ENCODE data around the gene CERS3. TPM values are rescaled to one million over a fixed set of nuclear protein-coding genes. Genes with fewer than 3 reads are reported as not detected.

Gene CERS3
- total and polyA plus RNA-seq, 4 donors = not detected

DNA sequence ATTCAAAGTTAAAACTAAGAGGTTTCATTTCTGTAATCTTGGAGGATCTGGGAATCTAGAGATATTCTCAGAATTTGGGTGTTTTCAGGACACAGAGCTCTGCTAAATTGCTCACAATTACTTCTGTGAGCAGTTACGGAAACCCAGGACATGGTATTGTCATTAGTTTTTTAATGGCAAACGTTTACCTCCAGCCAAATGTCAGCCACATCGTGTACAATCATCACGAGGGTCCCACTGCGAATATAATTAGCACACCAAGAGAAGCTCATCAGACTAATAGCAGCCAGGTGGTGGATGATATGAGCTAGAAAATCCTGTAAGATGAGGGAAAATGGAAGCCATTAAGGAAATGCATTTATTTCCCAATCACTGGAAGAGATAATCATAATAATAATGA is 56.0 kb downstream of the CERS3 start:
- Histone ChIP-seq H3K4me1 (ENCODE audit: control insufficient read depth in 4 of 4, insufficient read depth in 4 of 4, low read length in 3 of 4) (no peaks in the 10 kb centered on the region), H3K27ac (ENCODE audit: low read depth in 1 of 2, low read length in 2 of 2) (no peak overlapping the region), H3K9ac (ENCODE audit: low read depth in 1 of 2, low read length in 2 of 2) (no peak overlapping the region), H3K27me3 (ENCODE audit: control insufficient read depth in 4 of 4, insufficient read depth in 4 of 4, low read length in 3 of 4) (no peaks in the 10 kb centered on the region), H3K9me3 (ENCODE audit: control insufficient read depth in 4 of 4, low read length in 3 of 4) (peaks cover 2 to 7% (median 5%) of the 10 kb centered on the region in 4 donors), H3K36me3 (ENCODE audit: control insufficient read depth in 4 of 4, insufficient read depth in 3 of 4, low read depth in 1 of 4, low read length in 3 of 4) (no peaks in the 10 kb centered on the region), H3K4me3 (ENCODE audit: low read depth in 1 of 3, low read length in 3 of 3) (no peak overlapping the region)
- TF ChIP-seq MAX (IDR thresholded peaks at IDR 0.05) = no peak
- TF ChIP-seq EGR1 (IDR thresholded peaks at IDR 0.05; ENCODE audit: low read depth in 2 of 2) = no peak
- no peak for TF ChIP-seq RXRA (IDR thresholded peaks at IDR 0.05)
- TF ChIP-seq FOXA1 (IDR thresholded peaks at IDR 0.05) = no peak
- no peak for TF ChIP-seq RAD21 (IDR thresholded peaks at IDR 0.05)
- TF ChIP-seq, protein P1, sequence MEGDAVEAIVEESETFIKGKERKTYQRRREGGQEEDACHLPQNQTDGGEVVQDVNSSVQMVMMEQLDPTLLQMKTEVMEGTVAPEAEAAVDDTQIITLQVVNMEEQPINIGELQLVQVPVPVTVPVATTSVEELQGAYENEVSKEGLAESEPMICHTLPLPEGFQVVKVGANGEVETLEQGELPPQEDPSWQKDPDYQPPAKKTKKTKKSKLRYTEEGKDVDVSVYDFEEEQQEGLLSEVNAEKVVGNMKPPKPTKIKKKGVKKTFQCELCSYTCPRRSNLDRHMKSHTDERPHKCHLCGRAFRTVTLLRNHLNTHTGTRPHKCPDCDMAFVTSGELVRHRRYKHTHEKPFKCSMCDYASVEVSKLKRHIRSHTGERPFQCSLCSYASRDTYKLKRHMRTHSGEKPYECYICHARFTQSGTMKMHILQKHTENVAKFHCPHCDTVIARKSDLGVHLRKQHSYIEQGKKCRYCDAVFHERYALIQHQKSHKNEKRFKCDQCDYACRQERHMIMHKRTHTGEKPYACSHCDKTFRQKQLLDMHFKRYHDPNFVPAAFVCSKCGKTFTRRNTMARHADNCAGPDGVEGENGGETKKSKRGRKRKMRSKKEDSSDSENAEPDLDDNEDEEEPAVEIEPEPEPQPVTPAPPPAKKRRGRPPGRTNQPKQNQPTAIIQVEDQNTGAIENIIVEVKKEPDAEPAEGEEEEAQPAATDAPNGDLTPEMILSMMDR (IDR thresholded peaks at IDR 0.05; ENCODE audit: low read depth, low read length, missing input control) = no peak
- TF ChIP-seq YY1 (IDR thresholded peaks at IDR 0.05) = no peak
- no peak for TF ChIP-seq GABPA (IDR thresholded peaks at IDR 0.05 in 1 of 2, conservative IDR thresholded peaks at IDR 0.05 in 1 of 2)
- no peak for TF ChIP-seq HNF4A (conservative IDR thresholded peaks at IDR 0.05)
- WGBS = 75% methylated on average over 5 of the region's 5 CpGs
- DNase-seq (ENCODE audit: low spot score) = no peak

- no peak for DNase-seq (ENCODE audit: low spot score)
- H3K4me1 ChIP-seq (ENCODE audit: control insufficient read depth in 4 of 4, insufficient read depth in 4 of 4, low read length in 3 of 4) = no peaks in the 10 kb centered on the region
- 77% methylated on average over 3 of the region's 3 CpGs for WGBS
- no peaks in the 10 kb centered on the region for H3K27me3 ChIP-seq (ENCODE audit: control insufficient read depth in 4 of 4, insufficient read depth in 4 of 4, low read length in 3 of 4)
- no peak overlapping the region for H3K4me3 ChIP-seq (ENCODE audit: low read depth in 1 of 3, low read length in 3 of 3)
- no peak overlapping the region for H3K9ac ChIP-seq (ENCODE audit: low read depth in 1 of 2, low read length in 2 of 2)
- no peaks in the 10 kb centered on the region for H3K36me3 ChIP-seq (ENCODE audit: control insufficient read depth in 4 of 4, insufficient read depth in 3 of 4, low read depth in 1 of 4, low read length in 3 of 4)
- peaks cover 0 to 5% (median 2%) of the 10 kb centered on the region in 4 donors for H3K9me3 ChIP-seq (ENCODE audit: control insufficient read depth in 4 of 4, low read length in 3 of 4)
- no peak overlapping the region for H3K27ac ChIP-seq (ENCODE audit: low read depth in 1 of 2, low read length in 2 of 2)
- TF ChIP-seq NR2F2 (IDR thresholded peaks at IDR 0.05) (peak; percentile 11), SP1 (IDR thresholded peaks at IDR 0.05) (no peak)
These were observed 56.8 kb downstream of the CERS3 start for GRCh38 chr15:100471933-100472332.

DNA sequence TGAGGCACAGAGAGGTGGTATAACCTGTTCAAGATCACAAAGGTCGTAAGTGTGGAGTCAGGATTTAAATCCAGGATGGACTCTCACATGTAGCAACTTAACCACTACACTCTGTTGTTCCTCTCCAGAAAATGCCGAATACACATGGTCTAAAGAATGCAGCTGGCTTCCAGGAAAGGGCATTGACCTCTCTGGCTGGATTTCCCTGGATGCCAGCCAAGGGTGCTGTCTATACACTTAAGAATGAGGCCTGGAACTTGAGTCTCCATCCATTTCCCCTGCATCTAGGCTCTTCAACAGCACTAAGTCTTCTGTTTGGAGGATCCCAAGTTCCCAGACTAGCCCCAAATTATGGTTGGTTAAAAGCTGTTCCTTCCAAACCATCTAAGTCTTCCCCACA is 60.5 kb downstream of the CERS3 start:
- TF ChIP-seq TAF1 (conservative IDR thresholded peaks at IDR 0.05) = no peak
- TF ChIP-seq GABPA (IDR thresholded peaks at IDR 0.05 in 1 of 2, conservative IDR thresholded peaks at IDR 0.05 in 1 of 2) = no peak
- peak in 1 of 2 donors; percentile 10 for TF ChIP-seq RAD21 (IDR thresholded peaks at IDR 0.05)
- TF ChIP-seq REST (IDR thresholded peaks at IDR 0.05) = no peak
- peak; percentile 73 to 84 for TF ChIP-seq RXRA (IDR thresholded peaks at IDR 0.05)
- TF ChIP-seq YY1 (IDR thresholded peaks at IDR 0.05) = no peak
- TF ChIP-seq MAX (IDR thresholded peaks at IDR 0.05) = no peak
- TF ChIP-seq, protein P2, sequence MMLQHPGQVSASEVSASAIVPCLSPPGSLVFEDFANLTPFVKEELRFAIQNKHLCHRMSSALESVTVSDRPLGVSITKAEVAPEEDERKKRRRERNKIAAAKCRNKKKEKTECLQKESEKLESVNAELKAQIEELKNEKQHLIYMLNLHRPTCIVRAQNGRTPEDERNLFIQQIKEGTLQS (IDR thresholded peaks at IDR 0.05) = no peak
- TF ChIP-seq FOXA1 (IDR thresholded peaks at IDR 0.05) = no peak
- no peak for TF ChIP-seq SP1 (IDR thresholded peaks at IDR 0.05)
- TF ChIP-seq HNF4G (IDR thresholded peaks at IDR 0.05) = no peak
- no peak for TF ChIP-seq EGR1 (IDR thresholded peaks at IDR 0.05; ENCODE audit: low read depth in 2 of 2)
- TF ChIP-seq, protein P1 (IDR thresholded peaks at IDR 0.05; ENCODE audit: low read depth, low read length, missing input control) = no peak
- TF ChIP-seq NR2F2 (IDR thresholded peaks at IDR 0.05) = peak; percentile 53
- no peak for TF ChIP-seq ZBTB33 (IDR thresholded peaks at IDR 0.05)
- Histone ChIP-seq H3K27ac (ENCODE audit: low read depth in 1 of 2, low read length in 2 of 2) (no peak overlapping the region), H3K9me3 (ENCODE audit: control insufficient read depth in 4 of 4, low read length in 3 of 4) (no peaks in the 10 kb centered on the region), H3K9ac (ENCODE audit: low read depth in 1 of 2, low read length in 2 of 2) (no peak overlapping the region), H3K4me3 (ENCODE audit: low read depth in 1 of 3, low read length in 3 of 3) (no peak overlapping the region), H3K36me3 (ENCODE audit: control insufficient read depth in 4 of 4, insufficient read depth in 3 of 4, low read depth in 1 of 4, low read length in 3 of 4) (no peaks in the 10 kb centered on the region), H3K4me1 (ENCODE audit: control insufficient read depth in 4 of 4, insufficient read depth in 4 of 4, low read length in 3 of 4) (no peaks in the 10 kb centered on the region), H3K27me3 (ENCODE audit: control insufficient read depth in 4 of 4, insufficient read depth in 4 of 4, low read length in 3 of 4) (no peaks in the 10 kb centered on the region)
- peak; percentile 37 for DNase-seq (ENCODE audit: low spot score)
- 20% methylated on average over 2 of the region's 2 CpGs for WGBS

Measured in liver (tissue), 9 donors.